ENCODE data around the gene ZBTB5. TPM values are rescaled to one million over a fixed set of nuclear protein-coding genes. Genes with fewer than 3 reads are reported as not detected.
A peak's percentile ranks its signal among the peaks of the same experiment; 100 is the strongest.

ZBTB5 gene
- total and polyA plus RNA-seq, 9 of the 15 experiments (the other 6 are each of a cell fraction or from before 2014, with no cell fraction given): 2.3 to 43.2 (median 15.5) TPM

DNA sequence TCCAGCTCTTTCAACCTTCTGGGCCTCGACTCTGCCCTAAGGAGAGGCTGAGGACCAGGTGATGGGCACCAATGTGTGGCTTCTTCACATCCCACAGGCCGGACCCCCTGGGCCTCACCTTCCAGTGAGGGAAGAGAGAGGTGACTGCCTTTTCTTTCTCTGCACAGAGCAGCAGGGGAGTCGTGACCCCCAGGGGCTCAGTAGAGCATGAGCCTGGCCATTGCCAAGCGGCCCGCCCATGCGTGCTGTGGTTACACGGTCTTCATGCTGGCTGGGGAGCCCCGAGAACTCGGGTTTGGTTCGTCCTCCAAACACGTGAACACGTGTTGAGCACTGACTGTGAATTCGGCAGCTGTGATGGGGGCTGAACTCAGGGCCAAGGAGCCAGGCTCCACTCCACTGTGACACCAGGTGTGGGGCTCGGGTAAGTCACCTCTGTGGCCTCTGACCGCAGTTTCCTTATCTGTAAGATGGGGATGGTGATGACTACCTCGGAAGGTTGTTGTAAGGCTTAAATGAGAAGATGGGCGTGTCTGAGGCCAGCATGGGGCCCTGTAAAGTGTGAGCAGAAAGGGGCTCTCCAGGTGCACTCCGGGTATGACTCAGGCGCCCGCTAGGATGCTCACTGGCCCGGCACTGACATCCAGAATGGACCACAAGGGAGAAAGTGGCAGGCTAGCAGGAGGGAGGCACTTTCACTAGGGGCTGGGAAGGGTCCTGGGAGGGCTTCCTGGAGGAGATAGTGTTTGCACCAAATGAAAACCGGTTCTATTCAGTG, 56.1 kb downstream of the ZBTB5 start:
- 14% methylated on average over 22 of the region's 22 CpGs for WGBS (ENCODE audit: insufficient coverage, low coverage, missing lambda C conversion rate)
- Histone ChIP-seq H3K9me1 (ENCODE audit: control insufficient read depth, insufficient read depth, low read length) (no peaks in the 10 kb centered on the region), H3K36me3 (ENCODE audit: control insufficient read depth, insufficient read depth, low read length) (no peaks in the 10 kb centered on the region), H3K79me2 (ENCODE audit: control insufficient read depth, insufficient read depth, low read length) (no peaks in the 10 kb centered on the region), H2AFZ (ENCODE audit: low read depth, low read length) (peak overlapping the region; percentile 63), H3K4me1 (replicated peaks in 1 of 2; ENCODE audit: control insufficient read depth in 2 of 2, insufficient read depth in 2 of 2, low read length in 2 of 2) (peaks cover 5 to 19% of the 10 kb centered on the region in 2 experiments; a peak in 4 of 5 replicates), H3K9me3 (replicated peaks; ENCODE audit: control insufficient read depth, insufficient read depth, low read depth, low read length) (no peaks in the 10 kb centered on the region), H3K27ac (ENCODE audit: extremely low read depth, low read depth, low read length) (no peak overlapping the region), H3K4me2 (ENCODE audit: insufficient read depth, low read length) (no peak overlapping the region), H3K9ac (ENCODE audit: insufficient read depth in 1 of 2, low read depth in 2 of 2, low read length in 2 of 2) (peak overlapping the region in 1 of 2 experiments; percentile 76; a peak in 1 of 4 replicates), H4K20me1 (replicated peaks; ENCODE audit: control insufficient read depth, insufficient read depth, low read length) (no peaks in the 10 kb centered on the region), H3K4me3 (no peak overlapping the region), H3K27me3 (ENCODE audit: control insufficient read depth in 2 of 2, insufficient read depth in 2 of 2, low read length in 2 of 2) (peaks cover 0 to 2% of the 10 kb centered on the region in 2 experiments; a peak in 1 of 5 replicates)
- CTCF ChIA-PET (ENCODE audit: low intra/inter-chr PET ratio): no interaction called here
- peak in 3 of 4 experiments; percentile 59 to 76 (median 71) for DNase-seq (ENCODE audit: extremely low read depth in 1 of 4, low spot score in 3 of 4)
- BruUV-seq (replicated peaks): no TSS peak
- FAIRE-seq: peak; percentile 72
- intact Hi-C loops (cut with micrococcal nuclease) (no loop called here), in situ Hi-C loops (cut with MboI) (no loop called here)
- POLR2A ChIA-PET: interaction anchor here (0.6 kb wide), 1 partner anchor 465 kb away, joined by 3 read pairs; no protein-coding TSS in a partner anchor
- ATAC-seq: peak; percentile 45
- peak; percentile 39 to 53; a peak in 3 of 4 replicates for TF ChIP-seq NRF1 (conservative IDR thresholded peaks at IDR 0.05 in 1 of 2, IDR thresholded peaks at IDR 0.05 in 1 of 2)
- peak; percentile 50; the same call in 1 of the 2 replicates for TF ChIP-seq ZBTB7A (IDR thresholded peaks at IDR 0.05; ENCODE audit: borderline replicate concordance, control insufficient read depth, low read depth, low read length)
- TF ChIP-seq SNAPC5 (CRISPR knock-in tag; IDR thresholded peaks at IDR 0.05): no peak
- TF ChIP-seq PHB (CRISPR knock-in tag; IDR thresholded peaks at IDR 0.05): no peak
- no peak for TF ChIP-seq ATF7 (IDR thresholded peaks at IDR 0.05)
- TF ChIP-seq CAMTA2 (CRISPR knock-in tag; conservative IDR thresholded peaks at IDR 0.05): no peak
- no peak for TF ChIP-seq ZSCAN29 (IDR thresholded peaks at IDR 0.05)
- peak; percentile 75 for TF ChIP-seq MAX (CRISPR knock-in tag; IDR thresholded peaks at IDR 0.05)
- TF ChIP-seq POLR2G (IDR thresholded peaks at IDR 0.05; ENCODE audit: low read depth, low read length): no peak
- TF ChIP-seq, protein P1, sequence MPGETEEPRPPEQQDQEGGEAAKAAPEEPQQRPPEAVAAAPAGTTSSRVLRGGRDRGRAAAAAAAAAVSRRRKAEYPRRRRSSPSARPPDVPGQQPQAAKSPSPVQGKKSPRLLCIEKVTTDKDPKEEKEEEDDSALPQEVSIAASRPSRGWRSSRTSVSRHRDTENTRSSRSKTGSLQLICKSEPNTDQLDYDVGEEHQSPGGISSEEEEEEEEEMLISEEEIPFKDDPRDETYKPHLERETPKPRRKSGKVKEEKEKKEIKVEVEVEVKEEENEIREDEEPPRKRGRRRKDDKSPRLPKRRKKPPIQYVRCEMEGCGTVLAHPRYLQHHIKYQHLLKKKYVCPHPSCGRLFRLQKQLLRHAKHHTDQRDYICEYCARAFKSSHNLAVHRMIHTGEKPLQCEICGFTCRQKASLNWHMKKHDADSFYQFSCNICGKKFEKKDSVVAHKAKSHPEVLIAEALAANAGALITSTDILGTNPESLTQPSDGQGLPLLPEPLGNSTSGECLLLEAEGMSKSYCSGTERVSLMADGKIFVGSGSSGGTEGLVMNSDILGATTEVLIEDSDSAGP (CRISPR knock-in tag; IDR thresholded peaks at IDR 0.05): no peak
- peak in 1 of 3 experiments; percentile 51; a peak in 3 of 6 replicates for TF ChIP-seq CTCF (IDR thresholded peaks at IDR 0.05 in 2 of 3, conservative IDR thresholded peaks at IDR 0.05 in 1 of 3; ENCODE audit: insufficient read depth in 2 of 3, low read depth in 1 of 3, low read length in 3 of 3)
- no peak for TF ChIP-seq SAFB (IDR thresholded peaks at IDR 0.05; ENCODE audit: borderline replicate concordance, low read depth, low read length)
- TF ChIP-seq CBFA2T3 (IDR thresholded peaks at IDR 0.05): peak; percentile 68
- no peak for TF ChIP-seq SIN3A (IDR thresholded peaks at IDR 0.05; ENCODE audit: borderline replicate concordance in 2 of 2, control insufficient read depth in 1 of 2, low read depth in 2 of 2, low read length in 2 of 2)
- TF ChIP-seq E2F6 (IDR thresholded peaks at IDR 0.05; ENCODE audit: borderline replicate concordance in 1 of 2, extremely low read depth in 1 of 2, insufficient read depth in 1 of 2, insufficient read length in 1 of 2, low read depth in 1 of 2, low read length in 1 of 2, poor library complexity in 1 of 2, severe bottlenecking in 1 of 2): peak in 1 of 2 experiments; percentile 9
- peak; percentile 74; the same call in 1 of the 2 replicates for TF ChIP-seq CBFB (CRISPR knock-in tag; IDR thresholded peaks at IDR 0.05)

All from K562 (cell line).